ENCODE results near the gene PYGO2.

The PYGO2 gene

DNA sequence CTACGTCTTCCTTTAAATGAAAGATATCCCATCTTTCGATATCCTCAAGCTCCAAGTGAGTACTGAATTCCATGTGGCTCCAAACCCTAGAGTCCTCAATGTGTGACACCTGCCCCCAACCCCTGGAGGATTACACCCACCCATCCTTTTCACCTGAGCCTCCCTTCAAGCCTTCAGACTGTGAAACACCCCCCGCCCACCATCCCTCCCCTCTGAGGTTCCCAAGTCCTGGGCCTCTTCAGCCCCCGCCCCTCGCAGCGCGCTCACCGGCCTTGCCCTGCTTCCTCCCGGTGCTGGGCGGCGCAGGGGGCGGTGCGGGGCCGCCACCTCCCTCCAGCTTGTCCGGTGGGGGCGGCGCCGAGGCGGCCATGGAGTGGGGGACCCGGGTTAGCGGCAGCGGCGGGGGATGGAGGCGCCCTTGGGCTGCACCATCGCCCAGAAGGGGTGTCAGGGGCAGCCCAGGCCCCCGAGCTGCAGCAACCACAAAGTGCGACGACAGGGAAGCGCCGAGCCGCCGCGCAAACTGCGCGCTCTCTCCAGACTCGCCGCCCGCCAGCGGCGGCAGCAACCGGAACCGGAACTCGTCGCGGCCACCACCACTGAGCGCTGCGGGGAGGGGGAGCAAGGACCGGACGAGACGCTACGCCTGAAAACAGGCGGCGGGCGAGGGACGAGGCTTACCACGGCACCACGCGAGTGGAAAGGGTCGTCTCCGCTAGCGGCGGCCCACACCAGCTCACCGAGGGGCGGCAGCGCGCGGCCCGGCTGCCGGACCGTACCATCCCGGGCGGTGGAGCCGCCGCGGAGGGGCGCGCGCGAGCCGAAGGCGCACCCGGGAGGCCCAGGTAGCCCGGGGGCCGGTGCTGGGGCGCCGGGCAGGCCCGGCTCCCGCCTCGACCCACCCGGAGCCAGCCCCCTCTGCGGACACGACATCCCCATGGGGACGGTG is at the start of gene PYGO2:
PYGO2 (minus strand) TSS at position 576 of the 949 bp plus-strand sequence; CDS start at position 370, 206 bp downstream.
- peak; percentile 64 for DNase-seq (ENCODE audit: low read depth)
- no peak; the same call in 1 of the 2 replicates for TF ChIP-seq CTCF (conservative IDR thresholded peaks at IDR 0.05; ENCODE audit: low read length)

DNA sequence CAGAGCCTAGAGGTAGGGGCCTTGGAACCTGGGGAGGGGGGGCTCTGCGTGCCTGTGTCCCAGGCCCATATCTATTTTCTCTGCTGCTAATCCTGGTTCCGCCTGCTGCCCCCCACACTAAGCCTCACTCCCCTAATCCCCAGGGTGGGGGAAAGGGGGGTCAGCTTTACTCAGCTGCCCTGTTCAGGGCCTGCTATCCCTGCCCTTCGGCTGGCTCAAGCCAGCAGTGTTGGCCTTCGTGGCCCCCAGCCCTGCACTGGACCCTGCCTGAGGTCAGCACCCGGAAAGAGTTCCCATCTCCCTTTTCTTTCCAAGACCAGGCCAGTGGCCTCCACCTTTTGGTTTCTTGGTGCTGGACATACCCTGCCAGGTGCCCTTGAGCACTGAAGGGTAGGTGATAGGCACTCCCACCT is 49.4 kb upstream of the PYGO2 start:
- DNase-seq (ENCODE audit: low read depth): no peak
- TF ChIP-seq CTCF (conservative IDR thresholded peaks at IDR 0.05; ENCODE audit: low read length): no peak
- H3K4me3 ChIP-seq (ENCODE audit: low read length): no peak overlapping the region

More for the DNA sequence above, at the start of gene PYGO2:
- H3K4me3 ChIP-seq (ENCODE audit: low read length): peak within 1 kb of the TSS; percentile 72

DNA sequence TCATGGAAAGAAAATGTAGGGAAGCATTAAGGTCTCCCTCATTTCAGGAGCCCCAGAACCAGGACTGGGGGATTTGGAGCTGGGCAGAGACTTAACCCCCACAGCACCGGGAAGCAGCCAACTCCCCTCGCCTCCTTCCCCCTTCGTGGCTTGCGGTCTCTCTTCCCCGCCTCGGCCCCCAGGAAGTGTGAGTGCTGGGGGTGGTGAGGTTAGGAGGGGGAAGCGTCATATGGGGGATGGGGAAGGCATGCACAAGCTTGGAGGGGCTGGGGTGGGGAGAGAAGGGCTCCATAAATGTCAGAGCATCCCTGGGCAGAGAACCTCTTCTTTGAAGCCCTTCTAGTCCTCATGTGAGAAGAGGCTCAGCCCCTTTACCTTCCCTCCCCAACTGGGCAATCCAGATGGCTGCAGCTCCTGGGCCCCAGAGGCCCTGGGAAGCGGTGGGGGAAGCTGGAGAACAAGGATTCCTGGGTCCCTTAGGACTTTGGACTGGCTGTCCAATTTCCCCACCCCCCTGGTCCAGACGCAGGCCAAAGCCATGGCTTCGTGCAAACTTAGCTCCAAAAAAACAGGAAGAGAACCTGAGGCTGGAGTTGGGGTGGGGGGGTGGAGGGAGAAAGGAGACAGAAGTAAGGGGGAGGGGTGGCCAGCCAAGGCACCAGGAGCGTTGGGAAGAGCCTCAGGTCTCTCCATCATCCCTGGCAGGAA is 48.8 kb upstream of the PYGO2 start:
- TF ChIP-seq CTCF (conservative IDR thresholded peaks at IDR 0.05; ENCODE audit: low read length): no peak
- no peak for DNase-seq (ENCODE audit: low read depth)
- H3K4me3 ChIP-seq (ENCODE audit: low read length): no peak overlapping the region

GRCh38 chr1:155009742-155010141 is 48.2 kb upstream of the PYGO2 start:
- no peak for TF ChIP-seq CTCF (conservative IDR thresholded peaks at IDR 0.05; ENCODE audit: low read length)
- H3K4me3 ChIP-seq (ENCODE audit: low read length): no peak overlapping the region
- DNase-seq (ENCODE audit: low read depth): no peak

GRCh38 chr1:155009221-155009711 is 47.7 kb upstream of the PYGO2 start:
- no peak overlapping the region for H3K4me3 ChIP-seq (ENCODE audit: low read length)
- TF ChIP-seq CTCF (conservative IDR thresholded peaks at IDR 0.05; ENCODE audit: low read length): no peak
- no peak for DNase-seq (ENCODE audit: low read depth)

DNA sequence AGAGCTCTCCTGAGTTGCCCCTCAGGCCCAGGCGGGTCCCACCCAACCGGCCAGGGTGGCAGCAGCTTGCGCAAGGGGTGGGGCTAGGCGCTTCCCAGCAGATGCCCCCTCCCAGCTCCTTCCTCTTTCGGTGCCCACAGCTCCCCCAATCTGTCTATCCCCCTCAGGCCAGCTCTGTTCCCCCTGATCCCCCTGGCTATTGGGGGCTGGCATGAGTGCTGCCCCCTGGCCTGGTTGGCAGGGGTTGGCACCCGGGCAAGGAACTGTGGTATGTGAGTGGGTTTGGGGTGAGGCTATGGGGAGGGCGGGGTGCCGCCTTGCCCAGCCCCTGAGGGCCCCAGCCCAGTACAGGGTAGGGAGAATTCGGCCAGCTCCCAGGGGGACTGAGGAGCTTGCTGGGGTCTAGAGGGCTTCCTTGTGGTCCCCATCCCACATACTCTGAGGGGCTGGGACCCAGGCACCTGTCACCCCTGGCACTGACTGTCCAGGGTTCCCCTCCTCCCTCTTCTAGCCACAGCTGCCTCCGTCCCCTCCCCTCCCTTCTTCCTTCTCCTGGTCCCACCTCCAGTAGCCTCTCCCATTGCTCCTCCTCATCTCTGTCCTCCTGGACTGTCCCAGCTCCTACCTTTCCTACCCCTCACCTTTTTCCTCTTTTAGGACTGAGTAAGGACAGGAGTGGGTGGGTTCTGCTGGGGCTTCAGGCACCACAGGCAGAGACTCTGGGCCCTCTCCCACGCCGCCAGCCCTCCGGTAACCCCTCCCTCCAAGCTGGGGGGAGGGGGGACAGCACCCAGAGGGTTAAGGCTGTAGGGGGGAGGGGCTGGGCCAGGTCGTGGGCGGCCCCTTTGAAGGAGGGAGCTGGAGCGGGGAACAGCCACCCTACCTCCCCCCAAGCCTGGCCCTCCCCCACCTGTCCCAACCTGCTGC is 46.7 kb upstream of the PYGO2 start:
- no peak for DNase-seq (ENCODE audit: low read depth)
- no peak overlapping the region for H3K4me3 ChIP-seq (ENCODE audit: low read length)
- TF ChIP-seq CTCF (conservative IDR thresholded peaks at IDR 0.05; ENCODE audit: low read length): no peak

All from AG10803 (cell line).